ENCODE measurements around the gene SPATA1.

Gene SPATA1

GRCh38 chr1:84598418-84598817 is 92.2 kb downstream of the SPATA1 start:
- 29% methylated on average over 1 of the region's 3 CpGs for WGBS
- no peak overlapping the region for H4K8ac ChIP-seq (ENCODE audit: low read length)

GRCh38 chr1:84598846-84599741 is 92.9 kb downstream of the SPATA1 start:
- peak; percentile 83 for DNase-seq
- Histone ChIP-seq H3K4me2 (ENCODE audit: low read length, poor library complexity, severe bottlenecking) (no peak overlapping the region), H3K79me1 (replicated peaks; ENCODE audit: low read length, poor library complexity, severe bottlenecking) (no peaks in the 10 kb centered on the region), H3K9ac (ENCODE audit: low read length) (peak overlapping the region; percentile 81), H2BK12ac (ENCODE audit: low read length in 2 of 2) (no peak overlapping the region), H3K18ac (ENCODE audit: low read depth in 1 of 2, low read length in 2 of 2) (no peak overlapping the region), H2AFZ (ENCODE audit: low read depth, low read length) (no peak overlapping the region), H3K36me3 (ENCODE audit: control insufficient read depth in 1 of 2, insufficient read depth in 2 of 2, low read depth in 1 of 2, low read length in 2 of 2) (no peaks in the 10 kb centered on the region), H2BK120ac (ENCODE audit: low read depth, low read length) (no peak overlapping the region), H3K4ac (ENCODE audit: low read depth in 1 of 2, low read length in 2 of 2) (no peak overlapping the region), H3K4me3 (ENCODE audit: insufficient read depth in 1 of 2, low read depth in 1 of 2, low read length in 2 of 2) (peak overlapping the region in 1 of 2 experiments; percentile 61), H3K4me1 (ENCODE audit: control insufficient read depth, insufficient read depth, low read depth, low read length) (peaks cover 3% of the 10 kb centered on the region), H2BK15ac (ENCODE audit: low read depth, poor library complexity, severe bottlenecking) (no peak overlapping the region), H3K27ac (ENCODE audit: low read length, poor library complexity, severe bottlenecking) (peak overlapping the region; percentile 42), H2AK5ac (ENCODE audit: low read length, severe bottlenecking) (no peak overlapping the region), H4K91ac (ENCODE audit: low read length) (no peak overlapping the region), H3K27me3 (ENCODE audit: control insufficient read depth in 1 of 2, insufficient read depth in 1 of 2, low read length in 2 of 2) (no peaks in the 10 kb centered on the region), H3K14ac (ENCODE audit: low read length in 2 of 2) (no peak overlapping the region), H2BK5ac (ENCODE audit: low read depth, low read length, poor library complexity, severe bottlenecking) (no peak overlapping the region), H3K9me3 (ENCODE audit: control insufficient read depth, low read length) (no peaks in the 10 kb centered on the region), H4K8ac (ENCODE audit: low read length) (no peak overlapping the region), H3K23ac (ENCODE audit: low read length in 2 of 2) (no peak overlapping the region)
- WGBS = 28% methylated on average over 4 of the region's 5 CpGs

More at GRCh38 chr1:84598418-84598817, 92.2 kb downstream of the SPATA1 start:
- DNase-seq = peak; percentile 46
- Histone ChIP-seq H2BK5ac (ENCODE audit: low read depth, low read length, poor library complexity, severe bottlenecking) (no peak overlapping the region), H3K27me3 (ENCODE audit: control insufficient read depth in 1 of 2, insufficient read depth in 1 of 2, low read length in 2 of 2) (no peaks in the 10 kb centered on the region), H3K18ac (ENCODE audit: low read depth in 1 of 2, low read length in 2 of 2) (no peak overlapping the region), H4K91ac (ENCODE audit: low read length) (no peak overlapping the region), H2AK5ac (ENCODE audit: low read length, severe bottlenecking) (no peak overlapping the region), H3K79me1 (replicated peaks; ENCODE audit: low read length, poor library complexity, severe bottlenecking) (no peaks in the 10 kb centered on the region), H3K4me2 (ENCODE audit: low read length, poor library complexity, severe bottlenecking) (no peak overlapping the region), H2BK120ac (ENCODE audit: low read depth, low read length) (no peak overlapping the region), H3K9ac (ENCODE audit: low read length) (peak overlapping the region; percentile 81), H3K36me3 (ENCODE audit: control insufficient read depth in 1 of 2, insufficient read depth in 2 of 2, low read depth in 1 of 2, low read length in 2 of 2) (no peaks in the 10 kb centered on the region), H2BK12ac (ENCODE audit: low read length in 2 of 2) (no peak overlapping the region), H3K27ac (ENCODE audit: low read length, poor library complexity, severe bottlenecking) (no peak overlapping the region), H3K4me1 (ENCODE audit: control insufficient read depth, insufficient read depth, low read depth, low read length) (peaks cover 3% of the 10 kb centered on the region), H3K14ac (ENCODE audit: low read length in 2 of 2) (no peak overlapping the region), H2BK15ac (ENCODE audit: low read depth, poor library complexity, severe bottlenecking) (no peak overlapping the region), H3K23ac (ENCODE audit: low read length in 2 of 2) (no peak overlapping the region), H3K4ac (ENCODE audit: low read depth in 1 of 2, low read length in 2 of 2) (no peak overlapping the region), H2AFZ (ENCODE audit: low read depth, low read length) (no peak overlapping the region), H3K4me3 (ENCODE audit: insufficient read depth in 1 of 2, low read depth in 1 of 2, low read length in 2 of 2) (peak overlapping the region in 1 of 2 experiments; percentile 61), H3K9me3 (ENCODE audit: control insufficient read depth, low read length) (no peaks in the 10 kb centered on the region)

- DNase-seq = no peak
Measured at GRCh38 chr1:84600796-84601195, 94.6 kb downstream of the SPATA1 start.

GRCh38 chr1:84603223-84603622 is 97.0 kb downstream of the SPATA1 start:
- no peak overlapping the region for H2BK12ac ChIP-seq (ENCODE audit: low read length in 2 of 2)

More at GRCh38 chr1:84600796-84601195, 94.6 kb downstream of the SPATA1 start:
- peak overlapping the region; percentile 18 for H2BK15ac ChIP-seq (ENCODE audit: low read depth, poor library complexity, severe bottlenecking)
- H3K14ac ChIP-seq (ENCODE audit: low read length in 2 of 2) = no peak overlapping the region
- H3K9ac ChIP-seq (ENCODE audit: low read length) = no peak overlapping the region
- no peak overlapping the region for H2BK120ac ChIP-seq (ENCODE audit: low read depth, low read length)
- H2BK12ac ChIP-seq (ENCODE audit: low read length in 2 of 2) = peak overlapping the region in 1 of 2 experiments; percentile 88
- H3K79me1 ChIP-seq (replicated peaks; ENCODE audit: low read length, poor library complexity, severe bottlenecking) = no peaks in the 10 kb centered on the region
- no peak overlapping the region for H2BK5ac ChIP-seq (ENCODE audit: low read depth, low read length, poor library complexity, severe bottlenecking)
- H3K4me3 ChIP-seq (ENCODE audit: insufficient read depth in 1 of 2, low read depth in 1 of 2, low read length in 2 of 2) = no peak overlapping the region
- H2AK5ac ChIP-seq (ENCODE audit: low read length, severe bottlenecking) = no peak overlapping the region
- H3K4me2 ChIP-seq (ENCODE audit: low read length, poor library complexity, severe bottlenecking) = no peak overlapping the region
- H3K27ac ChIP-seq (ENCODE audit: low read length, poor library complexity, severe bottlenecking) = no peak overlapping the region
- H3K4me1 ChIP-seq (ENCODE audit: control insufficient read depth, insufficient read depth, low read depth, low read length) = peaks cover 3% of the 10 kb centered on the region
- H4K8ac ChIP-seq (ENCODE audit: low read length) = peak overlapping the region; percentile 39
- H3K9me3 ChIP-seq (ENCODE audit: control insufficient read depth, low read length) = no peaks in the 10 kb centered on the region
- no peak overlapping the region for H2AFZ ChIP-seq (ENCODE audit: low read depth, low read length)
- no peaks in the 10 kb centered on the region for H3K36me3 ChIP-seq (ENCODE audit: control insufficient read depth in 1 of 2, insufficient read depth in 2 of 2, low read depth in 1 of 2, low read length in 2 of 2)
- no peak overlapping the region for H3K23ac ChIP-seq (ENCODE audit: low read length in 2 of 2)
- H3K27me3 ChIP-seq (ENCODE audit: control insufficient read depth in 1 of 2, insufficient read depth in 1 of 2, low read length in 2 of 2) = no peaks in the 10 kb centered on the region
- WGBS = 78% methylated on average over 5 of the region's 5 CpGs
- peak overlapping the region in 1 of 2 experiments; percentile 68 for H3K18ac ChIP-seq (ENCODE audit: low read depth in 1 of 2, low read length in 2 of 2)
- H4K91ac ChIP-seq (ENCODE audit: low read length) = no peak overlapping the region
- peak overlapping the region in 1 of 2 experiments; percentile 37 for H3K4ac ChIP-seq (ENCODE audit: low read depth in 1 of 2, low read length in 2 of 2)

More at GRCh38 chr1:84603223-84603622, 97.0 kb downstream of the SPATA1 start:
- H4K91ac ChIP-seq (ENCODE audit: low read length) = no peak overlapping the region
- peak overlapping the region; percentile 89 for H3K9ac ChIP-seq (ENCODE audit: low read length)
- H3K9me3 ChIP-seq (ENCODE audit: control insufficient read depth, low read length) = no peaks in the 10 kb centered on the region
- H2AFZ ChIP-seq (ENCODE audit: low read depth, low read length) = peak overlapping the region; percentile 51
- 38% methylated on average over 2 of the region's 2 CpGs for WGBS
- H3K27ac ChIP-seq (ENCODE audit: low read length, poor library complexity, severe bottlenecking) = no peak overlapping the region
- peaks cover 3% of the 10 kb centered on the region for H3K4me1 ChIP-seq (ENCODE audit: control insufficient read depth, insufficient read depth, low read depth, low read length)
- H3K27me3 ChIP-seq (ENCODE audit: control insufficient read depth in 1 of 2, insufficient read depth in 1 of 2, low read length in 2 of 2) = no peaks in the 10 kb centered on the region
- H2BK120ac ChIP-seq (ENCODE audit: low read depth, low read length) = no peak overlapping the region
- no peak overlapping the region for H2BK15ac ChIP-seq (ENCODE audit: low read depth, poor library complexity, severe bottlenecking)
- H3K14ac ChIP-seq (ENCODE audit: low read length in 2 of 2) = no peak overlapping the region
- no peaks in the 10 kb centered on the region for H3K36me3 ChIP-seq (ENCODE audit: control insufficient read depth in 1 of 2, insufficient read depth in 2 of 2, low read depth in 1 of 2, low read length in 2 of 2)
- no peak overlapping the region for H2AK5ac ChIP-seq (ENCODE audit: low read length, severe bottlenecking)
- H3K4me2 ChIP-seq (ENCODE audit: low read length, poor library complexity, severe bottlenecking) = no peak overlapping the region
- no peak overlapping the region for H4K8ac ChIP-seq (ENCODE audit: low read length)
- no peak overlapping the region for H3K18ac ChIP-seq (ENCODE audit: low read depth in 1 of 2, low read length in 2 of 2)
- DNase-seq = no peak
- H2BK5ac ChIP-seq (ENCODE audit: low read depth, low read length, poor library complexity, severe bottlenecking) = no peak overlapping the region
- no peaks in the 10 kb centered on the region for H3K79me1 ChIP-seq (replicated peaks; ENCODE audit: low read length, poor library complexity, severe bottlenecking)
- H3K4me3 ChIP-seq (ENCODE audit: insufficient read depth in 1 of 2, low read depth in 1 of 2, low read length in 2 of 2) = peak overlapping the region in 1 of 2 experiments; percentile 72
- H3K4ac ChIP-seq (ENCODE audit: low read depth in 1 of 2, low read length in 2 of 2) = peak overlapping the region in 1 of 2 experiments; percentile 15
- H3K23ac ChIP-seq (ENCODE audit: low read length in 2 of 2) = no peak overlapping the region

Measured in mesenchymal stem cell (in vitro differentiated cells and primary cell).